Measurements from ENCODE around the gene STC2.

The STC2 gene

GRCh38 chr5:173314166-173314952, 13.9 kb downstream of the STC2 start:
- DNase-seq (ENCODE audit: low spot score) = no peak

DNA sequence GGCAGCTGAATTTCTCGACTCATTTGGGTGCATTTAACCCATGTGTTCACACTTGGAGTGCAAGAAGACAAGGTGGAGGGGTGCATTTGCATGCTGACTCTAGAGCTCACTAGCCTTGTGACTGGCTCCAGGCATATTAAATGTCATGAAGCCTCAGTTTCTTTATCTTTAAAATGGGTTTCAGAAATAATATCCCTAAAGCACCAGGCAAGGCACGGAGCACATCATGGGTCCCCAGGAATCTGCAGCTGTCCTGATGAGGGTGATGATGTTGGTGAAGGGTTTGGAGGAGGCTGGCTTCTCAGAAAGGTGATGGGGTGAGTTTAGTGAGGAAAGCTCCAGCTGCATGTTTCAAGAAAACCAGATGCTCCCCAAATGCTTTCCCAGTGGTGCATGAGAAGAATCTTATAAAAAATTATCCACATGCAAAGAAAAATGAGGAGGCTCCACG, 14.8 kb downstream of the STC2 start:
- no peak for DNase-seq (ENCODE audit: low spot score)

GRCh38 chr5:173312821-173313220, 15.4 kb downstream of the STC2 start:
- DNase-seq (ENCODE audit: low spot score) = no peak

- DNase-seq (ENCODE audit: low spot score) = no peak
Measured at GRCh38 chr5:173311818-173312585, 16.2 kb downstream of the STC2 start.

DNA sequence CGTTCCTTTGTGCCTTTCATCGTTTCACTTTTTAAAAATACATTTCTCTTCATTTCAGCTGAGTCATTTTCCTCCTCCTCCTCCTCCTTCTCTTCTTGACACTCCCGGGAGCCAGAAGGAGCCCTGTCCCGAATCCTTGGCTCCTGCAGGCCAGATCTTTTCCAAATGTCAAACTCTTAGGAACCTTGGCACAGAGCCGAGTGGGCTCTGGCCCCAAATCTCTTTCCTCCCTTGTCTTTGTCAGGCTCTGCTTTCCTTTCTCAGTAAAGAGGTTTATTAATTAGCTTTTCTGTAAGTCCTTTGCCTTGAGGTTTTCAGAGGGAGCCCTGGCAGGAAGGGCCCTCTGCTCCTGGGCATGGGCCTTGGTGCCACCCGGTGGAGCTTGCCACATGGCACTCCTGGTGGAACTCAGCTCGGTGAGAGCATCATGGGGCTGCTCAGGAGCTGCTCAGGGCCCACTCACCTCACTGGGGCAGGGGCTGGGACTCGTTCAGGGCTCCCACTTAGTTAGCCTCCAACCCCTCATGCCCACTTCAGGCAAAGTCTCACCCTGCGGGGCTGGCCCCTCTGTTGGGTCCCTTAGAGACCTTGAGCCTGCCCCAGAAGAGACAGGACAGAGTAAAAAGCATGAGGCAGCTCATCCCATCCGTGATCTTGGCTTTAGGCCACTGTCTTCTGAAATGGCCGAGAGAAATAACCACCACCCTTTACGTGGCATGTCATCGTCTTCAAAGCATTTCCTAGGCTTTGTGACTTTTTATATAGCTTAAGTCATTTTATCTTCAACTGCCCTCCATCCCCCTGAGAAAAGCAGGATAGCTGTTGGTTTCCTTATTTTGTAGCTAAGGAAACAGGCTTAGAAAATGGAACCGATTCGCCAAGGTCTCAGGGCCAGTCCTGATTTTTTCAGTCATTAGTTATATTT, 17.1 kb downstream of the STC2 start:
- peak; percentile 71 for DNase-seq (ENCODE audit: low spot score)

GRCh38 chr5:173310218-173310769, 17.9 kb downstream of the STC2 start:
- DNase-seq (ENCODE audit: low spot score) = no peak

DNA sequence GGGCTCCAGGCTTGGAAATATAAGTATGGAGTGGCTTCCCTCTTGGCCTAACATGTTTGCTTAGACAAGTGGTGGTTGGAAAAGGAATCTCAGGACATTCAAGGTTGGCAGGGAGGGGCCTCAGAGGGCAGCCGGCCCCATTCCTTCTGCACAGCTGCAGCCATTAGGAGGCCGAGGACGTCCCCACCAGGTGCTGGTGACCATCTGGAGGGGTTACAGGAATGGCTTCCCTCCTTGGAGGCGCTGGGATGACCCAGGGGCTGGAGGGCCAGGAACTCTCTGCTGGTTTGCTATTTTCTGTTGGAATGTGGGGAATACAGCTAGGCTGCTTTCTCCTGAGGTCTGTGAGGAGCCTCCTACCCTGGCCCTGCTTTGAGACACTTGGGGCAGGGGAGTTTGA, 18.5 kb downstream of the STC2 start:
- no peak for DNase-seq (ENCODE audit: low spot score)

DNA sequence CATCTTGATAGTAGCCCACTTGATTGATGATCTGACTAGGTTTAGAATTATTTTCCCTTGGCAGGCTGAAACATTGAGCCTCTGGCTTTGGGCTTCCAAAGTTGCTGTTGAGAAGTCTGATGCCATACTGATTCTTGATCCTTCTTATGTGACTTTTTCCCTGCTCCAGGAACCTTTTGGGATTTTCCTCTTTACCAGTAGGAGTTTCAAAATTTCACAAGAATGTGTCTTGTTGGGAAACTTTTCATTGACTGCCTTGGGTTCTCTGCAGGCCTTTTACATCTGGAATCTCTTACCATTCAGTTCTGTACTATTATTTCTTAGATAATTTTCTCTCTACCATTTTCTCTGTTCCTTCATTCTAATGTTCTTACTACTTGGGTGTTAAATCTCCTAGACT, 20.0 kb downstream of the STC2 start:
- peak; percentile 39 for DNase-seq (ENCODE audit: low spot score)

GRCh38 chr5:173307695-173308094, 20.5 kb downstream of the STC2 start:
- no peak for DNase-seq (ENCODE audit: low spot score)

GRCh38 chr5:173306695-173307094, 21.5 kb downstream of the STC2 start:
- no peak for DNase-seq (ENCODE audit: low spot score)

DNA sequence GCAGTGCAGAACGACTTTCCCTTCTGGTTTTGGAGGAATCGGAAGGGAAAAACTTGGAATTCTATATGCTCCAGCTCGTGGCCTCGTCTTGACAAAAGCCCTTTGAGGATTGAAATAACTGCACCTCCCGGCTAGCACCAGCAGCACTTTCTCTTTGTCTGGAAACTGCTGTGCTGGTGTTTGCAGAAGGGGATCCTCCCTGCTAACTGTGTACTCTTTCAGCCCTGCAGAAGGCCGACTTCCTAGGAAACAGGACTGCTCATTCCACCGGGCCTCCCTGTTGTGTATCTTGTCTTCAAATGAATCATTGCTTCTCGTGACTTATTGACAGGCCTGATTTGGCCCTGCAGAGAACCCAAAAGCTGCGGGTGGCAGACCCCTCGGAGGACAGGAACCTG, 23.6 kb downstream of the STC2 start:
- DNase-seq (ENCODE audit: low spot score) = no peak

- no peak for DNase-seq (ENCODE audit: low spot score)
Measured at GRCh38 chr5:173303878-173304590, 24.2 kb downstream of the STC2 start.

DNA sequence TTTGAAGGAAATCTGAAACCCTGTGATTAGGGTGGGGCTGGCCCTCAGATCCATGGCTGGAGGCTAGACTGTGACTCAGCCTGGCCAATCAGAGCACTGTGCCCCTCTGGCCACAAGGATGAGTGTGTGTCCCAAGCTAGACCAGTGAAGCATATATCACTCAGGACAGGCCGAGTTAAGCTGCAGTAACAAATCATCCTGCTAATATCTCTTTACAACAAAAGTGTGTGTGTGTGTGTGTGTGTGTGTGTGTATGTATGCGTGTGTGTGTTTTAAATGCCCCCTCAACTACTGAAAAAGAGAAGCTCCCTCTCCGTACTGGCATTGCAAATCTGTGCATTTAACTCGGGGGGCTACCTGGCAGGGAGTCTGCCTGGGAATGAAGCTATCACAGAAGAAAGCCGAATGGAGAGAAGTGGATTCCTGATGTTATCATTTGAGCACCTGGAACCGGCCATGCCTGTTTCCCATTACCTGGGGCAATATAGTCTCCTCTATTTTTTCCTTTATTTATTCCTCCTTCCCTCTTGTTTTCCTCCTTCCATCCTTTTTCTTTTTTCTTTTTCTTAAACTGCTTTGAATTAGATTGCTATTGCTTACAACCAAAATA, 25.6 kb downstream of the STC2 start:
- peak; percentile 91 for DNase-seq (ENCODE audit: low spot score)

DNA sequence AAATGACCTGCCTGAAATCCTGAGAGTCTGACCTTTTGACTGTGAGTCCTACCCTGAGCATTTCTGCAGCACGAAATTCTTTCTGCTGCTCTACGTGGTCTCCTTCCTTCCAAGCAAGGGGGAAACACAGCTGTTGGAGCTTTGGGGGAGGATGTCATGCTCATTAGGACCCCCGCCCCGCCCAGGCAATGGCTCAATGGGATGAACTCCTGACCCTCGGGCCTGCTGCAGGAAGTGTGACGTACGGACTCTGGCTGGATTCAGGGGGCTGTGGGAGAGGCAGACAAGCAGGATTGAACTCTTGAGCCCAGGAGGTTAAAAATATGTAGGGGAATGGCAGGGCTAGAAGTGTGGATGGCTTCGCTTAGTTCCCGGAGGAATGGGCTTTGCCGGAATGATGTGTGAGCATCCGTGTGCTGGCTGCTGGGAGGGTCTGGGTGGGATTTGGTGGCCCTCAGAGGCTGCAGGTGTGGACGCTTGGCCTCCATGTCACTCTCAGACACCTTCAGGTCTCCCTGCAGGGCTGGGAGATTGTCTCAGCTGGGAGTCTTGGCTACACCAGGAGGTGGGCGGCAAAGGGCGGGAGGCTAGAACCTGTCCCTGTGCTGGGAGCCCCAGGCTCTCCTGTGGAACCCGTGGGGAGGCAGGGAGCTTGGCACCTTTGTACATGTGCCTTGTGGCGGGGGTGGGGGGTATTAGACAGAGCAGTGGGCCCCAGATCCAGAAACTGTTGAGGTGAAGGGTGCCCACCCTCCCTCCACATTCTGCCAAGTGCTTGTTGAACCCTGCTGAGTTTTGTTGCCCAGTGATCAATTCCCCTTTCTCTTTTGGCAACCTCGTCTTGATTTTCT, 26.3 kb downstream of the STC2 start:
- peak; percentile 19 for DNase-seq (ENCODE audit: low spot score)

- DNase-seq (ENCODE audit: low spot score) = no peak
Measured at GRCh38 chr5:173300389-173301047, 27.7 kb downstream of the STC2 start.

- no peak for DNase-seq (ENCODE audit: low spot score)
Measured at GRCh38 chr5:173299820-173300219, 28.4 kb downstream of the STC2 start.

GRCh38 chr5:173298213-173298926, 29.8 kb downstream of the STC2 start:
- no peak for DNase-seq (ENCODE audit: low spot score)

- no peak for DNase-seq (ENCODE audit: low spot score)
Measured at GRCh38 chr5:173297813-173298212, 30.4 kb downstream of the STC2 start.
